ENCODE results near the gene RALGPS1. TPM values are rescaled to one million over a fixed set of nuclear protein-coding genes. Genes with fewer than 3 reads are reported as not detected.

RALGPS1 gene
- total and polyA plus RNA-seq, 3 experiments from 2014 or later, result 1.6 to 3.2 (median 2.4) TPM

DNA sequence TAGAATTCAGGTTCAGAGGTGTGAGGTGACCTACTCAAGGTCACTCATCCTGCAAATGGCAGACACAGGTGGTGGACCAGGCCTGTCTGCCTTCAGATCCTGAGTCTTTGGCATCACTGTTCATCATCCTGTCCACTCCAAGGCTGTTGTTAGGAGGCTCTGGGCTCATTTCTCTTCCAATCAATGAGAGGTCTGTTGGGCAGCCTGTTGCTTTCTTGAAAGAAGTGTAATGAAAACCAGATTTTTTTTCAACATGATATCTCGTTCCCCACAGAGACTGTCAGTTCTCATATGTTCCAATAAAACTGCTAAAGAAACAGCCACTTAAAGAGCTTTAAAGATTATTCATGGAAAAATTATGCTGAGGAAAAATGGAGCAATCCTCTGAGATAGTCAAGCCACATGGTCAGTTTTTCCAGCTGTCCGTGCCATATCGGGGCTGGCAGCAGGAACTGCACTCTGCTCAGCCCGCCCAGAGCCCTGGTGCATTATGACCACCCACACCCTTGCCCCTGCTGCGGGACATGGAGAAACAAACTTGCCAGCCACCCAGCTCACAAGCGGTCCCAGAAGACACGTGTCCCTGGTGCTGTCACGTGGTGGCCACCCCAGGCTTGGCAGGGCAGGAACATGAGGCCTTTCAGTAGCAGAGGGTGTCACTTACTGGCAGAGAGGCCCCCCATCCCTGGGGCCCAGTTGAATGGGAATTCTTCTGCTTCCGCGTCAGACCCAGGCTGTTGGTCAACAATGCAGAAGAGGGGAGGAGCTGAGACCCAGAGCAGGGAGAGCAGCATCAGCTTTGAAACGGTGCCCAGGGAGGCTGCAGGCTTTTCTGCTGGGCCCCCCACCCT is 271.6 kb downstream of the RALGPS1 start:
- Histone ChIP-seq H3K27ac (ENCODE audit: low read depth, low read length) (no peak overlapping the region), H3K4me3 (ENCODE audit: low read length) (no peak overlapping the region), H3K27me3 (ENCODE audit: insufficient read depth, low read length, poor library complexity, severe bottlenecking) (no peaks in the 10 kb centered on the region), H3K4me1 (ENCODE audit: insufficient read depth, low read length) (no peaks in the 10 kb centered on the region), H3K36me3 (ENCODE audit: insufficient read depth, low read length) (no peaks in the 10 kb centered on the region), H3K9me3 (ENCODE audit: low read length) (no peaks in the 10 kb centered on the region)
- ChIA-PET CTCF (no interaction called here), POLR2A (no interaction called here)
- peaks cover 0 to 1% of the 10 kb centered on the region in 2 donors for H3K27me3 Mint-ChIP-seq
- H3K4me1 Mint-ChIP-seq, result no peaks in the 10 kb centered on the region
- H3K4me3 Mint-ChIP-seq, result no peak overlapping the region
- H3K9me3 Mint-ChIP-seq, result no peaks in the 10 kb centered on the region
- H3K27ac Mint-ChIP-seq, result no peak overlapping the region
- H3K36me3 Mint-ChIP-seq, result peaks cover 0 to 6% (median 5%) of the 10 kb centered on the region in 3 donors
- no peak for DNase-seq

DNA sequence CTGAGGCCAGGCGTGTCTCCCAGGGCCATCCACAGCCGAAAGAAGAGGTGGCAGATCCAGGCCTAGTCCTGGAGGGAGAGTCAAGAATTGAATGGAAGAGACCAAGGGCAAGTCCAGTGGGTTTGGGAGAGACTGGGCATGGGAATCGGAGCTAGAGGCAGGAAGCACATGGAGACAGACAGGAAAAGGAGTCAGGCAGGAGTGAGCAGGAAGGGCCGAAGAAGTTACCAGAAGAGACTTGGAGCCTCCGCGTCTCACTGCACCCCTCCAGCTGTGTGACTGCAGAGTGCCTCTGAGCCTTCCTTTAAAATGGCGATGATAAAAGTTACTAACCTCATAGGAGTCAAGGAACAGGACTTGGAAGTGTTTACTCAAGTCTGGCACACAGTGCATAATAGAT is 272.2 kb downstream of the RALGPS1 start:
- no peaks in the 10 kb centered on the region for H3K9me3 ChIP-seq (ENCODE audit: low read length)
- H3K27me3 ChIP-seq (ENCODE audit: insufficient read depth, low read length, poor library complexity, severe bottlenecking), result no peaks in the 10 kb centered on the region
- Mint-ChIP-seq H3K27ac (no peak overlapping the region), H3K4me3 (no peak overlapping the region), H3K9me3 (no peaks in the 10 kb centered on the region), H3K27me3 (peaks cover 0 to 1% of the 10 kb centered on the region in 2 donors), H3K4me1 (no peaks in the 10 kb centered on the region), H3K36me3 (peaks cover 0 to 6% (median 5%) of the 10 kb centered on the region in 3 donors)
- H3K4me1 ChIP-seq (ENCODE audit: insufficient read depth, low read length), result no peaks in the 10 kb centered on the region
- DNase-seq, result no peak
- ChIA-PET CTCF (no interaction called here), POLR2A (no interaction called here)
- H3K36me3 ChIP-seq (ENCODE audit: insufficient read depth, low read length), result no peaks in the 10 kb centered on the region
- H3K4me3 ChIP-seq (ENCODE audit: low read length), result no peak overlapping the region
- no peak overlapping the region for H3K27ac ChIP-seq (ENCODE audit: low read depth, low read length)

DNA sequence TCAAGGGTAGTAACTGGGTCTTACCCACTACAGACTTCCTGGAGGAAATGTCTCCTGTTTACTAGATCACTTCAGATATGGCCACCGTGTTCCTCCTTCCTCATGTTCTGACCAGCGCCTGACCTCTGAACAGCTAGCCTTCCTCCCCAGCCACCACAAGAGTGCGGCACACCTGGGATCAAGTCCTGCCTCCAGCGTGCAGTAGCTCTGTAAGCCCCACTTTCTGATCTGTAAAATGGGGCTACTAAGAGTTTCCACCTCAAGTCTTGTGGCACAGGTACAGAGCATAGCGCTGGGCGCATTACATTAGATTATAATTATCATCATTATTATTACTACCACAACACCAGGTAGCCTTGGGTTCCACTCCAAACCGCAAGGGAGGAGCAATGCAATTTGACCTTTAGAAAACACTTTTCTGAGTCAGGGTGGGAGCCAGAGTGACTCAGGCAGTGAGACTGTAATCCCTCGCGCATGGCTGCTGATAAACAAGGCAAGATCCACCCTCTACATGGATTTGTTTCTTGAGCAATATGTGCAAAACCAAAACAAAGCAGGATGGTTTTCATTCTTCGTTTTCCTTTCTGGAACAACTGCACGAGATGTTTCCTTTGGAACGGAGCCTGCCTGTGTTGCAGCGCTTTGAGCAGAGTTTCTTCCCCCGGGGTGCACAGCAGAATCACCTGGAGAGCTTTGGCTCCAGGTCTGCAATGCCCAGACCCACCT is 272.8 kb downstream of the RALGPS1 start:
- DNase-seq, result no peak
- H3K4me1 Mint-ChIP-seq, result no peaks in the 10 kb centered on the region
- CTCF ChIA-PET, result no interaction called here
- H3K27me3 ChIP-seq (ENCODE audit: insufficient read depth, low read length, poor library complexity, severe bottlenecking), result no peaks in the 10 kb centered on the region
- H3K4me1 ChIP-seq (ENCODE audit: insufficient read depth, low read length), result no peaks in the 10 kb centered on the region
- POLR2A ChIA-PET, result no interaction called here
- no peaks in the 10 kb centered on the region for H3K9me3 Mint-ChIP-seq
- H3K36me3 Mint-ChIP-seq, result peaks cover 0 to 6% (median 5%) of the 10 kb centered on the region in 3 donors
- H3K27me3 Mint-ChIP-seq, result peaks cover 0 to 2% of the 10 kb centered on the region in 2 donors
- H3K27ac Mint-ChIP-seq, result no peak overlapping the region
- no peak overlapping the region for H3K27ac ChIP-seq (ENCODE audit: low read depth, low read length)
- H3K9me3 ChIP-seq (ENCODE audit: low read length), result no peaks in the 10 kb centered on the region
- no peak overlapping the region for H3K4me3 ChIP-seq (ENCODE audit: low read length)
- H3K4me3 Mint-ChIP-seq, result peak overlapping the region in 1 of 7 donors; percentile 60
- no peaks in the 10 kb centered on the region for H3K36me3 ChIP-seq (ENCODE audit: insufficient read depth, low read length)

DNA sequence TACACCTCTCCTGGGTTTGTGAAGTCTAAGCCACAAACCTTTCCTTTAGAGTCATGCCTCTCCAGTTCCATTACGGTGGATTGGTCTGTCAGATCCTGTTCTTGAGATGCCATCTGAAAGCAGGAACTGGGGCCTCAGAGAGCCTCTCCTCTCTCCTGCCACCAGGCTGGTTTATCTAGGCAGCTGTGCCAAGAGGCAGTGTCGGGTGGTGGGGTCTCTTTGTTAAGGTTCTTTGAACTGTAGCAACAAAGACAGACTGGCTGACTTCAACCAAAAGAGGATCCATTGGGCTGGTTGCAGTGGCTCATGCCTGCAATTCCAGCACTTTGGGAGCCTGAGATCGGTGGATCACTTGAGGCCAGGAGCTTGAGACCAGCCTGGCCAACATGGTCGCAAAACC is 273.8 kb downstream of the RALGPS1 start:
- Mint-ChIP-seq H3K27ac (no peak overlapping the region), H3K4me1 (no peaks in the 10 kb centered on the region)
- CTCF ChIA-PET, result interaction anchor here (1.8 kb wide), 1 partner anchor 11 kb away, joined by 6 read pairs; no protein-coding TSS in a partner anchor

DNA sequence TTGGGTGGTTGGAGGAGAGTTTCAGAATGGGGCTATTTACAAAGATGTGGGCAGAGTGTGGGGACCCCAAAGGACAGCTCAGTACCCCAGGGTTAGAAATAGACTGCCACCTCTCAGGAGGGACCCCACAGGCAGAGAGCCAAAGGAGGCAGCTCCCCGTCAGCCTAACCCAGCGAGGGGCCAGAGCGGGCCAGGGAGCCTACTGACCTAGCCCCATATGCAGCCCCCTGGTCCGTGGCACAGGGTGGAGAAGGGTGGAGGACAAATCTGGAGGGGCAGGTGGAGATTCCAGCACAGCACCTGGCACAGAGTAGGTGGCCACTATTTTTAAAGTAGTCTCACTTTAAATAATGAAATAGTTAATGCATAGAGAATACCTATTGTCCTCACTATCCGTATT is 275.0 kb downstream of the RALGPS1 start:
- DNase-seq, result no peak
- no peak overlapping the region for H3K27ac ChIP-seq (ENCODE audit: low read depth, low read length)
- H3K9me3 ChIP-seq (ENCODE audit: low read length), result no peaks in the 10 kb centered on the region
- Mint-ChIP-seq H3K27ac (no peak overlapping the region), H3K4me3 (no peak overlapping the region), H3K4me1 (no peaks in the 10 kb centered on the region), H3K9me3 (no peaks in the 10 kb centered on the region), H3K36me3 (peaks cover 0 to 6% (median 3%) of the 10 kb centered on the region in 3 donors), H3K27me3 (peaks cover 0 to 3% of the 10 kb centered on the region in 2 donors)
- ChIA-PET CTCF (interaction anchor here (0.9 to 1.8 kb wide), 3 partner anchors 9 to 396 kb away, joined by 3 to 6 read pairs (median 3); no protein-coding TSS in a partner anchor), POLR2A (no interaction called here)
- no peaks in the 10 kb centered on the region for H3K4me1 ChIP-seq (ENCODE audit: insufficient read depth, low read length)
- H3K36me3 ChIP-seq (ENCODE audit: insufficient read depth, low read length), result no peaks in the 10 kb centered on the region
- H3K27me3 ChIP-seq (ENCODE audit: insufficient read depth, low read length, poor library complexity, severe bottlenecking), result no peaks in the 10 kb centered on the region
- no peak overlapping the region for H3K4me3 ChIP-seq (ENCODE audit: low read length)

More for the DNA sequence above, 273.8 kb downstream of the RALGPS1 start:
- no peak for DNase-seq
- peaks cover 0 to 3% of the 10 kb centered on the region in 2 donors for H3K27me3 Mint-ChIP-seq
- no peaks in the 10 kb centered on the region for H3K9me3 Mint-ChIP-seq
- H3K4me3 Mint-ChIP-seq, result no peak overlapping the region
- H3K4me3 ChIP-seq (ENCODE audit: low read length), result no peak overlapping the region
- peaks cover 0 to 8% (median 6%) of the 10 kb centered on the region in 3 donors for H3K36me3 Mint-ChIP-seq
- no peaks in the 10 kb centered on the region for H3K36me3 ChIP-seq (ENCODE audit: insufficient read depth, low read length)
- no peaks in the 10 kb centered on the region for H3K27me3 ChIP-seq (ENCODE audit: insufficient read depth, low read length, poor library complexity, severe bottlenecking)
- no peak overlapping the region for H3K27ac ChIP-seq (ENCODE audit: low read depth, low read length)
- POLR2A ChIA-PET, result no interaction called here
- H3K4me1 ChIP-seq (ENCODE audit: insufficient read depth, low read length), result no peaks in the 10 kb centered on the region
- no peaks in the 10 kb centered on the region for H3K9me3 ChIP-seq (ENCODE audit: low read length)

DNA sequence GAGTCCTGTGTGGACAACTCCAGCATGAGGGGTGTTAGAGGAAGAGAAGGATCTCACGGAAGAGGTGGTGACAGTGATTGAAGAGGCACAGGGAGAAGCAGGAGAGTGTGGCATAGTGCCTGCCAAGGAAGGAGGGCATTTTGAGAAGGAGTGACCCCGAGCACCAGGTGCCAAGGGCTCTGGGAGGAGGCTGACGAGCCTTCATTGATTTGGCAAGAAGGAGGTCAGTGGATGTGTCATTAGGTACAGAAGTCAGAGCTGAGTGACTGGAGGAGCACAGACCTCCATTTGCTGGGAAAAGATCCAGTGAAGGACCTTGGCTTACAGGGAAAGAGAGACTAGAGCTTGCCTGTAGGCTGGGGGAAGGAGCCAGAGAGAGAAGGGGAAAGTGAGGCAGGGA is 278.2 kb downstream of the RALGPS1 start:
- no peak for DNase-seq
- no peaks in the 10 kb centered on the region for H3K27me3 ChIP-seq (ENCODE audit: insufficient read depth, low read length, poor library complexity, severe bottlenecking)
- H3K27ac ChIP-seq (ENCODE audit: low read depth, low read length), result no peak overlapping the region
- no peaks in the 10 kb centered on the region for H3K4me1 ChIP-seq (ENCODE audit: insufficient read depth, low read length)
- H3K4me3 Mint-ChIP-seq, result no peak overlapping the region
- peak overlapping the region in 1 of 8 donors; percentile 62 for H3K27ac Mint-ChIP-seq
- ChIA-PET CTCF (interaction anchor here (1.4 to 1.5 kb wide), 2 partner anchors 247 to 252 kb away, joined by 3 read pairs; no protein-coding TSS in a partner anchor), POLR2A (no interaction called here)
- no peak overlapping the region for H3K4me3 ChIP-seq (ENCODE audit: low read length)
- no peaks in the 10 kb centered on the region for H3K4me1 Mint-ChIP-seq
- H3K9me3 Mint-ChIP-seq, result no peaks in the 10 kb centered on the region
- H3K27me3 Mint-ChIP-seq, result peaks cover 0 to 2% of the 10 kb centered on the region in 2 donors
- no peaks in the 10 kb centered on the region for H3K9me3 ChIP-seq (ENCODE audit: low read length)
- H3K36me3 Mint-ChIP-seq, result peaks cover 0 to 3% (median 1%) of the 10 kb centered on the region in 3 donors
- H3K36me3 ChIP-seq (ENCODE audit: insufficient read depth, low read length), result no peaks in the 10 kb centered on the region

DNA sequence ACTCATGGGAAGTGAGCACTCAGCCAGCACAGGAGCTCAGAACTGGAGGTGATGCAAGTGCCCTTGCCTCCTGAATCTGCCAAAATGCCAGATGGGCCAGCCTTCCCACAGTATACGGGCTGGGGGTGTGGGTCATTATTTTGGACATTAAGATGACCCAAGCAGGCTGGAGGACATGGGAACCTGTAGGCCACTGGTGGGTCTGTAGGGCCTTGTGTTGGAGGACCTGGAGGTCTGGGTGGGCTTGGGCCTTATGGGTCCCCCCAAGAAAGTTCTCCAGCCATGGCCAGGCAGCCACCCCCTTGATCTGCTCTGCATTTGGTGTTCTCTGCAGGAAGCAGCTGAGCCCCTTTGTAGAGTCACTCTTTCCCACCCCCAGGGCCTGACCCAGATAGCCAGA is 278.9 kb downstream of the RALGPS1 start:
- Mint-ChIP-seq H3K36me3 (peaks cover 0 to 3% (median 1%) of the 10 kb centered on the region in 3 donors), H3K27me3 (peaks cover 0 to 2% of the 10 kb centered on the region in 2 donors), H3K27ac (peak overlapping the region in 3 of 8 donors; percentile 43 to 81 (median 47)), H3K4me3 (no peak overlapping the region), H3K4me1 (peaks cover 0 to 2% (median 0%) of the 10 kb centered on the region in 3 donors), H3K9me3 (no peaks in the 10 kb centered on the region)
- Histone ChIP-seq H3K4me3 (ENCODE audit: low read length) (no peak overlapping the region), H3K4me1 (ENCODE audit: insufficient read depth, low read length) (no peaks in the 10 kb centered on the region), H3K9me3 (ENCODE audit: low read length) (no peaks in the 10 kb centered on the region), H3K27ac (ENCODE audit: low read depth, low read length) (no peak overlapping the region), H3K36me3 (ENCODE audit: insufficient read depth, low read length) (no peaks in the 10 kb centered on the region), H3K27me3 (ENCODE audit: insufficient read depth, low read length, poor library complexity, severe bottlenecking) (no peaks in the 10 kb centered on the region)
- POLR2A ChIA-PET, result no interaction called here
- CTCF ChIA-PET, result interaction anchor here (1.1 to 1.5 kb wide), 3 partner anchors 247 to 253 kb away, joined by 3 read pairs; no protein-coding TSS in a partner anchor
- DNase-seq, result no peak

All from CD8-positive, alpha-beta memory T cell (primary cell).